Fibroblast of mammary gland (primary cell): ENCODE data around the gene NANOS2.
"Not testable (repeated sequence)": the region's sequence is repeated elsewhere in the genome, so short reads cannot be mapped to it uniquely, and the experiment has no call there.

Experiments
- DNase-seq: peaks from one replicate; pipeline ENCODE4 v3.0.0-alpha.2; 2010; ENCODE audit warnings: low read depth
- H3K4me3 ChIP-seq: 2 replicates; pipeline ENCODE4 v1.5.1; 2011; ENCODE audit warnings: low read depth, mild to moderate bottlenecking, low read length, moderate library complexity; ENCODE audit not compliant: control insufficient read depth
- TF ChIP-seq, protein P1 (sequence below): conservative IDR thresholded peaks from 2 replicates; pipeline ENCODE4 v1.5.1; 2011; ENCODE audit warnings: low read depth, low read length, inconsistent platforms; ENCODE audit not compliant: control insufficient read depth, insufficient read depth

Gene NANOS2

DNA sequence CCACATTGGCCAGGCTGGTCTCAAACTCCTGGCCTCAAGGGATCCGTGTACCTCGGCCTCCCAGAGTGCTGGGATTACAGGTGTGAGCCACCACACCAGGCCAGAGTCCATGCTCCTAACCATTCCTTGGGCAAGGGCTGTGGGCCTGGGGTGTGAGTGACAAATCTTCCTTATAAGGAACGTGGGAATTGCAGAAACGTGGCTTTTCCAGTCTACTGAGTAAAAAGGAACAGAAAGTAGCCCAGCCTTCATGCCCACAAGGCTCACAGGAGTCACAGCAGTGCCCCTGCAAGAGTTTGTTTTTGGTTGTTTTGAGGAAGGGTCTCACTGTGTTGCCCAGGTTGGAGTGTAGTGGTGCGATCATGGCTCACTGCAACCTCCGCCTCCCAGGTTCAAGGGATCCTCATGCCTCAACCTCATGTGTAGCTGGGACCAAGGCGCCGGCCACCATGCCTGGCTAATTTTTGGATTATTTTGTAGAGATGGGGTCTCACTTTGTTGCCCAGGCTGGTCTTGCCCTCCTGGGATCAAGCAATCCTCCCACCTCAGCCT, 17.2 kb downstream of the NANOS2 start:
- TF ChIP-seq, protein P1, sequence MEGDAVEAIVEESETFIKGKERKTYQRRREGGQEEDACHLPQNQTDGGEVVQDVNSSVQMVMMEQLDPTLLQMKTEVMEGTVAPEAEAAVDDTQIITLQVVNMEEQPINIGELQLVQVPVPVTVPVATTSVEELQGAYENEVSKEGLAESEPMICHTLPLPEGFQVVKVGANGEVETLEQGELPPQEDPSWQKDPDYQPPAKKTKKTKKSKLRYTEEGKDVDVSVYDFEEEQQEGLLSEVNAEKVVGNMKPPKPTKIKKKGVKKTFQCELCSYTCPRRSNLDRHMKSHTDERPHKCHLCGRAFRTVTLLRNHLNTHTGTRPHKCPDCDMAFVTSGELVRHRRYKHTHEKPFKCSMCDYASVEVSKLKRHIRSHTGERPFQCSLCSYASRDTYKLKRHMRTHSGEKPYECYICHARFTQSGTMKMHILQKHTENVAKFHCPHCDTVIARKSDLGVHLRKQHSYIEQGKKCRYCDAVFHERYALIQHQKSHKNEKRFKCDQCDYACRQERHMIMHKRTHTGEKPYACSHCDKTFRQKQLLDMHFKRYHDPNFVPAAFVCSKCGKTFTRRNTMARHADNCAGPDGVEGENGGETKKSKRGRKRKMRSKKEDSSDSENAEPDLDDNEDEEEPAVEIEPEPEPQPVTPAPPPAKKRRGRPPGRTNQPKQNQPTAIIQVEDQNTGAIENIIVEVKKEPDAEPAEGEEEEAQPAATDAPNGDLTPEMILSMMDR = no peak
- no peak overlapping the region for H3K4me3 ChIP-seq
- no peak for DNase-seq

DNA sequence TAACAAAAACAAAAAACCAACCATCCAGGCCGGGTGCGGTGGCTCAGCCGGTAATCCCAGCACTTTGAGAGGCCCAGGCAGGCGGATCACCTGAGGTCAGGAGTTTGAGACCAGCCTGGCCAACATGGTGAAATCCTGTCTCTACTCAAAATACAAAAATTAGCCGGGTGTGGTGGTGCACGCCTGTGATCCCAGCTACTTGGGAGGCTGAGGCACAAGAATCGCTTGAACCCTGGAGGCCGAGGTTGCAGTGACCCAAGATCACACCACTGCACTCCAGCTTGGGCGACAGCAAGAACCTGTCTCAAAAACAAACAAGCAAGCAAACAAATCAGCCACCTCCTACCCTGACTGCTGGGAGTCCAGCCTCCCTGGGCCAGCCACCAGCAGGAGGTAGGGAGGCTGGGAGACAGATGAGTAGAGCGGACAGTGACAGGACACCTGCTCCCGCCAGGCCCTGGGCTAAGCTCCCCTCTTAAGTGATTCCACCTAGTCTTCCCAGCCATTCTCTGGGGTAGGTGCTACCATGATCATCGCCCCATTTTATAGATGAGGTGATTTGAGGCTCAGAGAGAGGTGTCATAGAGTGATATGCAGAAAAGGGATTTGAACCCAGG, 18.5 kb downstream of the NANOS2 start:
- H3K4me3 ChIP-seq, DNase-seq: not testable (repeated sequence)

DNA sequence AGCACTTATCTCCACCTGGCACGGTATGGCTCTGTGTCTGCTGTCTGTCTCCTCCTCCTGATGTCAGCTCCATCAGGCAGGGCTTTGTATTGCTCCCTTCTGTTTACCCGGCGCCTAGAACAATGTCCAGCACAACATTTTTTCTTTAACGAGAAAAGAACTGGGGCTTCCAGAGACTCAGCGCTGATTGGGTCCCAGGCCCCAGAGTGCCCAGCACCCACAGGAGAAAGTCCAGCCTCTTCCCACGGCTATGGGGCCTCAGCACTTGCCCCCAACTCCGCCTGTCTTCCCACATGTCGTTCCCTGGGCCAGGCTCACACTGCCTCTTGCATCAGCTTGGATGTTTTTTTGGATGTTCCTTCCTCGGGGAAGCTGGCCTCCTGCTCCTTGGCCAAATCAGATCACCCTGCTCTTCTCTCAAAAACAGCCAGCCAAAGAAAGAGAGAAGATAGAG, 19.0 kb downstream of the NANOS2 start:
- H3K4me3 ChIP-seq = no peak overlapping the region
- TF ChIP-seq, protein P1 = no peak
- DNase-seq = no peak

GRCh38 chr19:45890877-45891276, 23.7 kb downstream of the NANOS2 start:
- no peak for DNase-seq
- no peak overlapping the region for H3K4me3 ChIP-seq

GRCh38 chr19:45889210-45889885, 25.2 kb downstream of the NANOS2 start:
- DNase-seq = no peak
- TF ChIP-seq, protein P1 = no peak
- H3K4me3 ChIP-seq = no peak overlapping the region

More at GRCh38 chr19:45890877-45891276, 23.7 kb downstream of the NANOS2 start:
- TF ChIP-seq, protein P1 = no peak

DNA sequence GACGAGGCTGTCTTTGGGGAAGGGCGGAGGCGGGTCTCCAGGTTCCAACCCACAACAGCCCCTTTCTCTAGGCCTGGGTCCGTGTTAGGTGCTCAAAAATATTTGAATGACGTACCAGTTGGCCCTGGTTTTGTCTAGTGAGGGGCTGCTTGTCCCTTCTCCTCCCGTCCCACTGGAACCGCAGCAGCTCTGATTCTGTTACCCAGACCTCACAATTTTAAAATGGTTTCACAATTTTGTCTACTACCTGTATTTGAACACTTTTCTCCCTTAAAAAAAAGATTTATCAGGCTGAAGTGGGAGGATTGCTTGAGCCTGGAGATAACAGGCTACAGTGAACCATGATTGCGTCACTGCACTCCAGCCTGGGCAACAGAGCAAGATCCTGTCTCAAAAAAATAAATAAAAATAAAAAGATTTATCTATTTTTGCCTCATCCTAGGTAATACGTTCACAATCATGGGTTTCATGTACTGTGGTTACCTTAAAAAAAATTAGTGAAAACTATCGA, 27.3 kb downstream of the NANOS2 start:
- peak overlapping the region; percentile 69 for H3K4me3 ChIP-seq
- TF ChIP-seq, protein P1 = no peak
- peak; percentile 21 for DNase-seq

DNA sequence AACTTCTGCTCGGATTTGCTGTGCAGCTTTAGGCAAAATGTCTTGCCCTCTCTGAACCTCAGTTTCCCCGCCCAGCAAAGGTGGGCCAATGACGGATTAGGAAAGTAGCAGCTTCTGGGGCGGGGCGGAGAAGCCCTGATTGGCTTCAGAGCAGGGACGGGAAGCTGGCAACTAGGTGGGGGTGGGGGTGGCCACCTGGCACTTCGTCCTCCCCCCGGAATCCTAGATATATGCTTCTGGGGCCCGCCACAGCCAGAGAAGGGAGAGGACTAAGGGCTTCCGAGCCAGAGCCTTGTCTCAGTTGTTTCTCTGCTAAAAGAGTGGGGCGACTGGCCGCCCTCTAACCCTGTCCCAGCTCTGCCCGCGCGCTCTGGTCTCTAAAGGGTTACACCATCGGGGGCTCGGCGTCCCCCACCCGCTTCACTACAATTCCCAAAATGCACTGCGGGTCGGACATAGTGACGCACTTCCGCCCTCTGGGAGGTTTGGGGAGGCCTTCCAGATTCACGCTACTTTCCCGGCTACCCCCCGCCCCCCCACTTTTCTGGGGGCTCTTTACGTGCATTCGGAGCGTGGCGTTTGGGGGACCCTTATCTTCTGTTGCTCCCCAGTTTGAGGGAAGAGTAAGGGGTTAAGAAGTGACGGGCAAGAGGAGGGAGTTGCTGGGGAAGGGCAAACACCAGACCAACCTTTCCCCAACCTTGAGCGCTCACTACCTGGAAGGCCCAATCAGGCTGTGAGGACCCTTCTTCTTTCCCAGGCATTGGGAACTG, 28.0 kb downstream of the NANOS2 start:
- peak overlapping the region; percentile 69 for H3K4me3 ChIP-seq
- peak; percentile 91 for DNase-seq
- TF ChIP-seq, protein P1 = no peak
